ENCODE data around the gene NUP62CL.
"Not testable (repeated sequence)": the region's sequence is repeated elsewhere in the genome, so short reads cannot be mapped to it uniquely, and the experiment has no call there.

The NUP62CL gene, protein sequence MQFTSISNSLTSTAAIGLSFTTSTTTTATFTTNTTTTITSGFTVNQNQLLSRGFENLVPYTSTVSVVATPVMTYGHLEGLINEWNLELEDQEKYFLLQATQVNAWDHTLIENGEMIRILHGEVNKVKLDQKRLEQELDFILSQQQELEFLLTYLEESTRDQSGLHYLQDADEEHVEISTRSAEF

GRCh38 chrX:107205770-107206696, at the start of gene NUP62CL, which contains the start of gene DNAAF6:
Gene NUP62CL, minus strand, starts transcription at chrX:107206433. Its CDS starts 31,287 bp downstream, at chrX:107175146.
Gene DNAAF6, plus strand, starts transcription at chrX:107206611. Its CDS starts 6,265 bp downstream, at chrX:107212876.
- peak; percentile 12 for DNase-seq (ENCODE audit: low read depth)

- no peak for DNase-seq (ENCODE audit: low read depth)
Observed at GRCh38 chrX:107228486-107228819, 22.2 kb upstream of the NUP62CL start.

DNA sequence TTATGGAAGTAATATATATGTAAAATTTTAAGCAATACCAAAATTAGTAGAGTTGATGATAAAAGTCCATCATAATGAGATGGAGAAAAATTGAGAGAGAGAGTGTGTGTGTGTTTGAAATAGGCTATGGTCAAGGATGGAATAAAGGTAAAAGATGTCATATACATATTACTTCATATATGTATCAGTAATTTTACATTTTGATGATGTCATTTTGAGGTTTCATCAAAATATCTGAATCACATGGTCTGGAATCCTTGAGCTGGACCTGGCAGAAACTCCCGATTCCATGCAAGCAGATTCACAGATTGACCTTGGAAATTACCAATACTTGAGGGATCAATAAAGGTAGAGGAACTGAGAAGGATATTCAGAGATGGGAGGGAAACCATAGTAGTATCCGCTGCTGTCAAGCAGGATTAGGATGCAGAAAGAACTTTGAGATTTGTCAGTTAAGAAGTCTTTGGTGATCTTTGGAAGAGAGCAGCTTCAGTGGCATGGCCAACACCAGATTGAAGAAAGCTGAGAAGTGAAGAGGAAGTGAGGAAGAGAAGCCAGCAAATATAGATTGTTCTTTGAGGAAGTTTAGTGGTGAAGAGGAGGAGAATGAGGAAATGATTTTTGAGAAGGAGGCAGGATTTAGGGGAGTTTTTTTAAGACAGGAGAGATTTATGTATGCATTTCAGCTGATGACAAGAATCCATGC, 21.7 kb upstream of the NUP62CL start:
- no peak for DNase-seq (ENCODE audit: low read depth)

DNA sequence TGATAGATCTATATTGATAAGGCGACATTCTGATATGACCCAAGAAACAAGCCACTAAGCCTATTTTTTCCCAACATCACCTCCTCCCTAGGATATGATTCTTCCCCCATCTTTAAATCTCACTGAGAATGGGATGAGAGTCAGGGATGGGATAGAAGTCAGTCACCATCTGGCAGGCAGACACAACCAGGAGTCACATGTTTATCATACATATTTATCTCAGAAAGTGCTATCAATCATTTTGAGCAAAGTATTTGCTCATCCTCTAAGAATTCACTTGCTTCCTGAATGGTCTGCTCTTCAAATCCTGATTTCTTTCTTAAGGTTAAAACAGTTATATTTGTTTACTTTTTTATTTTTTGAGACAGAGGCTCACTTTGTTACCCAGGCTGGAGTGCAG, 20.5 kb upstream of the NUP62CL start:
- no peak for DNase-seq (ENCODE audit: low read depth)

DNA sequence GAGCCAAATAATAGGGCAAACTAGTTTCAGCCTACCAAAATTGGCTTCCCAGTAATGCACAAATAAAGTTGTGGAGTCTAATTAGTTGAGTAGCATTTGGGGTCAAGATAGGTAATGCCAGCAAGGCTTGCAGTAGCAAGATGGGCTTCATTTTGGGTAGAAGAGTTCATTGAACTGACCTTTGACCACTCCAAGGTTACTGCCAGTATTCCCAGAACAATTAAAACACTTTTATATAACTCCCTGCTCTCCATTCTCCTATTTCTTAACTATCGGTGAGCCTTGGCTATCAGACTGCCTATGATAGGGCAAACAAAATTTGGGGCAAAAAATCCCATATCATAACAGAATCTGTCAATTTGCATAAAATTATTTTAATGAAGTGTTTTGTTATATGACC, 7.2 kb upstream of the NUP62CL start:
- no peak for DNase-seq (ENCODE audit: low read depth)

DNA sequence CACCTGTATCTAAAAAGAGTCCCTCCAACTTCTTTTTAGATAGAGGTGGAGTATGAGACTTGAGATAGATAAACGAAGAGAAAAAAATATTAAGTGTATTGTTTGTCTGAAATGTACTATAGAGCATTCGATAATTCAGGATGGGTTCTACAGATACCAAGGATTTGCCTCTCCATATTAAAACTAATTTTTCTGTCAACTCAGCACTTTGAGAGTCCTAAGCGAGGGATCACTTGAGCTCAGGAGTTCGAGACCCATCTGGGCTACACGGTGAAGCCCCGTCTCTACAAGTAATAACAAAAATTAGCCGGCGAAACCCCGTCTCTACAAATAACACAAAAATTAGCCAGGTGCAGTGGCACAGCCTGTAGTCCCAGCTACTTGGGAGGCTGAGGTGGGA, 1.7 kb upstream of the NUP62CL start:
- no peak for DNase-seq (ENCODE audit: low read depth)

- no peak for DNase-seq (ENCODE audit: low read depth)
Observed at GRCh38 chrX:107207089-107207488, 856 bp upstream of the NUP62CL start.

GRCh38 chrX:107206697-107207065, 448 bp upstream of the NUP62CL start:
- DNase-seq (ENCODE audit: low read depth) = no peak

GRCh38 chrX:107204068-107204605, 2.1 kb downstream of the NUP62CL start:
- DNase-seq (ENCODE audit: low read depth) = no peak

DNA sequence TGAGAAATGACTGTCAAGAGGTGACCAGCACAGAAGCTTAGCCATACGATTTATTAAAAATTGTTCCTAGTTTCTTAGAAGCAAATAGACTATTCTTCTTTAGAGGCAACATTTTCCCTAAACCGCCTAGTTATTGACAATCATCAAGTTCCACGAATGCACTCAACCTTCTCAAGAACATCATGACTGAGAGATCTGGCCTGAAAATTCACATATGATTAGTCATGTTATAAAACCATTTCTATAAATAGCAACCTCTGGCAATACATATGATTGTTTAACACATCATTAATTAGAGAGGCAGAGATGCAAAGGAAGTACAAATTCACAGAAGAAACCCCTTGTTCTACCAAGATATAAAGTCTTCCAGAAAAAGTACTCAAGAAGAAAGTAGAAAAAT, 6.7 kb downstream of the NUP62CL start:
- DNase-seq (ENCODE audit: low read depth) = no peak

GRCh38 chrX:107198074-107198473, 8.2 kb downstream of the NUP62CL start:
- DNase-seq (ENCODE audit: low read depth) = not testable (repeated sequence)

DNA sequence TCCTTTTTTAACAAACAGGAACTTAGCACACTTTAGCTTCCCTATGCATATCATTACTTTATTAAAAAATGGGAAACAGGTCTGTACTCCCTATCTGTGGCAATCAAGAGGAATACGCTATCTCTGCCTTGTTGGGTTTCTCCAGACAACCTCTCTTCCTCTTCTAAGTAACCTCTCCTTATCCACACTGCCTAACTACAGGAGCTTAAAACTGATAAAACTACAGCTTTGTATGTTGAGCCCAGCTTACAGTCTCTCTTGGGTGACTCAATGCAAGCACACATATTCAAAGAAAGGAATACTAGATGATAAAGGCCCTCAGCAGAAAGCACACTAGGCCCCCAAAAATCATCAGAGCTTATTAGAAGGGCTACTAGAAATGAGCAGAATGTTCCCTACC, 8.9 kb downstream of the NUP62CL start:
- DNase-seq (ENCODE audit: low read depth) = no peak

- no peak for DNase-seq (ENCODE audit: low read depth)
Observed at GRCh38 chrX:107171369-107172102, 34.7 kb downstream of the NUP62CL start.

- no peak for DNase-seq (ENCODE audit: low read depth)
Observed at GRCh38 chrX:107168712-107169111, 37.5 kb downstream of the NUP62CL start.

DNA sequence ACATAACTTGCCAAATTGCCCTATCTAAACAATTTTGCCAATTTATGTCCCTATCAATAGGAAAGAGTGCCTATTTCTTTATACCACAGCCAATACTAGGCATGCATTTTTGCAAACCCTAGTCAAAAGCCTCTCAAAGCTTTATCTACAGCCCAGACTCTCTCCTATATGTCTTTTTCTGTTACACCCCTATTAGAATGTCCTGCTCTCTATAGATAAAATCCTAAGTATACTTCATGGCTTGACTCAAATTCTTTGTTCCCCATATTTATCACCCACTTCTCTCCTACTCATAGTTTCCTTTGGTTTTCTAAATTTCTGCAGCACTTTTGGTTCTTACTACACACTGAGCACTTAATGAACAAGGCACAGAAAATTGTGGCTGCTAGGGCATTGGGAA, 38.0 kb downstream of the NUP62CL start:
- DNase-seq (ENCODE audit: low read depth) = no peak

DNA sequence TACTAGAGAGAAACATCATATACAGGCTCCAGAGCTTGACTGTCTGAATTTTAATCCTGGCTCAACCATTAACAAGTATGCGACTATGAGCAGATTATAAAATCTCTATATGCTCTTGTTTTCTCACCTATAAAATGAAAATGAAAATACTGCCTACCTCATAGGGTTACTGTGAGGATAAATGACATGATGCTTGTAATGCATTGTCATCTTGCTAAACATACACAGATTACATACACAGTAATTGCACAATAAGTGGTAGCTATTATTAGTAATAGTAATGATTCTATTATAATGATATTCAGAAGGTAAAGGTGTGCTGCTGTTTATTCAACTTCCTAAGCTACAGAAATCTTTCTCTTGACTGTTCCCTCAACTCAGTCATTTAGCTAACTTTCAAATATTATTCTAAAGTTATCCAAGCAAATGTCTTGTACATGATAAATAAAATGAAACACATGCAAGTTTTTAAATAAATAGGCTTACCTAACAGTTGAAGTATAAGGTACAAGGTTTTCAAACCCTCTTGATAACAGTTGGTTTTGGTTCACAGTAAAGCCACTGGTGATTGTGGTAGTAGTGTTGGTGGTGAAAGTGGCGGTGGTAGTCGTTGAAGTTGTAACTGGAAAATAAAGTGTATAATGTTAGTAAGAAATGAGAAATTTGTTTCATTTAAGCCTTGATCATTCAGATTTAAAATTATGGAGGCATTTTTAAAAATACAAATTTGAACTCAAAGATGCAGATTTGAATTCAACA, 38.9 kb downstream of the NUP62CL start:
- no peak for DNase-seq (ENCODE audit: low read depth)

DNA sequence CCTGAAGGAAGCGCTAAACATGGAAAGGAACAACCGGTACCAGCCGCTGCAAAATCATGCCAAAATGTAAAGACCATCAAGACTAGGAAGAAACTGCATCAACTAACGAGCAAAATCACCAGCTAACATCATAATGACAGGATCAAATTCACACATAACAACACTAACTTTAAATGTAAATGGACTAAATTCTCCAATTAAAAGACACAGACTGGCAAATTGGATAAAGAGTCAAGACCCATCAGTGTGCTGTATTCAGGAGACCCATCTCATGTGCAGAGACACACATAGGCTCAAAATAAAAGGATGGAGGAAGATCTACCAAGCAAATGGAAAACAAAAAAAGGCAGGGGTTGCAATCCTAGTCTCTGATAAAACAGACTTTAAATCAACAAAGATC, 48.6 kb downstream of the NUP62CL start:
- DNase-seq (ENCODE audit: low read depth) = not testable (repeated sequence)

DNA sequence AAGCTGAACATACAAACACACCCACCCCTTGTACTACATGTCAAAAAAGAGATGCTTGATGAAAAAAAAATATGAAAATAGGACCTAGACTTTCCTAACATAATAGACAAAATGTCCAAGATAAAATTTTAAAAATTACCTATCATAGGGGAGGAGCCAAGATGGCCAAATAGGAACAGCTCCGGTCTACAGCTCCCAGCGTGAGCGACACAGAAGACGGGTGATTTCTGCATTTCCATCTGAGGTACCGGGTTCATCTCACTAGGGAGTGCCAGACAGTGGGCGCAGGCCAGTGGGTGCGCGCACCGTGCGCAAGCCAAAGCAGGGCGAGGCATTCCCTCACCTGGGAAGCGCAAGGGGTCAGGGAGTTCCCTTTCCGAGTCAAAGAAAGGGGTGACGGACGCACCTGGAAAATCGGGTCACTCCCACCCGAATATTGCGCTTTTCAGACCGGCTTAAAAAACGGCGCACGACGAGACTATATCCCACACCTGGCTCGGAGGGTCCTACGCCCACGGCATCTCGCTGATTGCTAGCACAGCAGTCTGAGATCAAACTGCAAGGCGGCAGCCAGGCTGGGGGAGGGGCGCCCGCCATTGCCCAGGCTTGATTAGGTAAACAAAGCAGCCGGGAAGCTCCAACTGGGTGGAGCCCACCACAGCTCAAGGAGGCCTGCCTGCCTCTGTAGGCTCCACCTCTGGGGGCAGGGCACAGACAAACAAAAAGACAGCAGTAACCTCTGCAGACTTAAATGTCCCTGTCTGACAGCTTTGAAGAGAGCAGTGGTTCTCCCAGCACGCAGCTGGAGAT, 50.4 kb downstream of the NUP62CL start:
- DNase-seq (ENCODE audit: low read depth) = not testable (repeated sequence)

DNA sequence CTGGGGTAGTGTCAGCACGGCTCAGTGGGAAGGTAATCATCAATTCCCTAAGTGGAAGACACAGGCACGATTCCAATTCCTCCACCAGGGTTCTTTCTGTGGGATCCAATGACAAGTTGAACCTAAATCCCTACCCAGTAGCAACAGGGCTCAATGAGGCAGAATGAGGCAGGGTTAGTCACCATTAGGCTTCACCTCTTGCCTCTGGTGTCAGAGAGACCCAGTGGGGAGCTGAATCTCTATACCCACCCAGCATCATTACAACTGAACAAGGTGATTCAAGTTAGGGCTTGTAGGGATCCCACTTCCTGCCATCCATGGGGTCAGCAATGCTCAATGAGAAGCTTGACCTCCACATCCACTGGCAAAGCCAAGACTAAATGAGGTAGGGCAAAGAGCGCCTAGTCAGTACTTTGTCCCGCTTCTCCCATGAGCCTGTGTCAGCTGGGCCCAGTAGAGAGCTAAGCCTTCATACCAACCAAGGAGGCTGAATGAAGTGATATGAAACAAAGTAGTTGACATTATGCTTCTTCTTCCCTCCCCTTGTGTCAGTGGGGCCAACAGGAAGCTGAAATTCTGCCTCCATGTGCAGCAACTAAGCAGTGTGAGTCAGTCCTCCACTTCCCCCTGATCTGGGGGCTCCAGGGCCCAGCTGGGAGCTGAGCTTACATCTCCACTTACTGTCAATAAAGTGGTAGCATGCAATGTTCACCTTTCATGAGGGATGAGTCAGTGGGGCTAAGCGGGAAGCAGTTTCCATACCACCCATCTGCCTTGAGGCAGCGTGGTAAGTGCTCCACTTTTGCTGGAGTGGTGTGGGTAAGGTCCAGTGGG, 51.2 kb downstream of the NUP62CL start:
- DNase-seq (ENCODE audit: low read depth) = no peak
